ENCODE data around the gene BEND7.
"Not testable (repeated sequence)": the region's sequence is repeated elsewhere in the genome, so short reads cannot be mapped to it uniquely, and the experiment has no call there.

The BEND7 gene

GRCh38 chr10:13412894-13413293 lies 115.9 kb downstream of the BEND7 start:
- no peak for TF ChIP-seq CTCF (IDR thresholded peaks at IDR 0.05; ENCODE audit: extremely low read depth, insufficient read depth, missing control alignments)

GRCh38 chr10:13404791-13405190 lies 124.0 kb downstream of the BEND7 start:
- TF ChIP-seq CTCF (IDR thresholded peaks at IDR 0.05; ENCODE audit: extremely low read depth, insufficient read depth, missing control alignments) = no peak
- DNase-seq (ENCODE audit: low spot score) = no peak
- in situ Hi-C loops (cut with MboI; ENCODE audit: low pct_unique_long_range_greater_than_20kb, low sequenced_read_pairs, unreplicated experiment) = no loop called here

More at GRCh38 chr10:13412894-13413293, 115.9 kb downstream of the BEND7 start:
- DNase-seq (ENCODE audit: low spot score) = no peak
- in situ Hi-C loops (cut with MboI; ENCODE audit: low pct_unique_long_range_greater_than_20kb, low sequenced_read_pairs, unreplicated experiment) = no loop called here

GRCh38 chr10:13404305-13404759 lies 124.5 kb downstream of the BEND7 start:
- no peak for DNase-seq (ENCODE audit: low spot score)
- TF ChIP-seq CTCF (IDR thresholded peaks at IDR 0.05; ENCODE audit: extremely low read depth, insufficient read depth, missing control alignments) = no peak
- in situ Hi-C loops (cut with MboI; ENCODE audit: low pct_unique_long_range_greater_than_20kb, low sequenced_read_pairs, unreplicated experiment) = no loop called here

- in situ Hi-C loops (cut with MboI; ENCODE audit: low pct_unique_long_range_greater_than_20kb, low sequenced_read_pairs, unreplicated experiment); DNase-seq (ENCODE audit: low spot score): not testable (repeated sequence)
Observed at GRCh38 chr10:13403426-13403825, 125.4 kb downstream of the BEND7 start.

- in situ Hi-C loops (cut with MboI; ENCODE audit: low pct_unique_long_range_greater_than_20kb, low sequenced_read_pairs, unreplicated experiment) = no loop called here
Observed at GRCh38 chr10:13402021-13402420, 126.8 kb downstream of the BEND7 start.

GRCh38 chr10:13401142-13401541 lies 127.7 kb downstream of the BEND7 start:
- in situ Hi-C loops (cut with MboI; ENCODE audit: low pct_unique_long_range_greater_than_20kb, low sequenced_read_pairs, unreplicated experiment) = no loop called here
- no peak for TF ChIP-seq CTCF (IDR thresholded peaks at IDR 0.05; ENCODE audit: extremely low read depth, insufficient read depth, missing control alignments)
- DNase-seq (ENCODE audit: low spot score) = no peak

More at GRCh38 chr10:13402021-13402420, 126.8 kb downstream of the BEND7 start:
- TF ChIP-seq CTCF (IDR thresholded peaks at IDR 0.05; ENCODE audit: extremely low read depth, insufficient read depth, missing control alignments) = no peak
- no peak for DNase-seq (ENCODE audit: low spot score)

GRCh38 chr10:13400196-13400965 lies 128.4 kb downstream of the BEND7 start:
- in situ Hi-C loops (cut with MboI; ENCODE audit: low pct_unique_long_range_greater_than_20kb, low sequenced_read_pairs, unreplicated experiment) = no loop called here
- no peak for DNase-seq (ENCODE audit: low spot score)
- no peak for TF ChIP-seq CTCF (IDR thresholded peaks at IDR 0.05; ENCODE audit: extremely low read depth, insufficient read depth, missing control alignments)
